ENCODE results near the gene ZNF576.

The ZNF576 gene

DNA sequence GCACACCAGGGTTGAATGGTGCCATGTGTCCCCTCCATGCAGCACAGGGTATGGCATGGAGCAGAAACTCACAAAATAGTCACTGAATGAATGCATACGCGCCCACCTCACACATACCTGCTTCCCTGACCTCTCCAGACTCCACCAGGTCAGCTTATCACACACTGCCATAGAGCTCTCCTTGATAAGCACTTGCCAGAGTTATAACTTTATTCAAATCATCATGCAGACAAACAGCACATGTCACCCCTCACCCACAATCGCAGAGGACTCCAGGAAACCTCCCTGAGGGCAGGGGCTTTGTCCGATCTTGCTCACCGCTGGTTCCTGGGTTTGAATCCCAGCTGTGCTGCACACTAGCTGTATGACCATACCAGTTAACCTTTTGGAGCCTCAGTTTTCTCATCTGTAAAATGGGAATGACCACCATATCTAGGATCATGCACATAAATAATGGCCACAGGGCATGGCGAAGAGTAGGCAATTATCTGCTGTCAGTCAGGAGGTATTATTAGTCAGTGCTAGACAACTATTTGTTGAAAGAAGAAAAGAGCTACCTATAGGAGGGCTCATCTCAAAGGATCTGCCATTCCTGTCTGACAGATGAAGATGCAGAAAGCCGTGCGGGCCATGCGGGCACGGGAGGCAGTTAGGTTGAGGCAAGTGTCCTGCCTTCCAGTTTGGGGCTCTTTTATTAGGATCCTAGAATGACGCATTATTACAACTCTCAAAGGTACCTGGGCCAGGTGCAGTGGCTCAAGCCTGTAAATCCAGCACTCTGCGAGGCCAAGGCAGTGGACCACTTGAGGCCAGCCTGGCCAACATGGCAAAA is 35.0 kb upstream of the ZNF576 start:
- Histone ChIP-seq H3K36me3 (ENCODE audit: insufficient read depth, low read length) (peaks cover 4% of the 10 kb centered on the region), H3K9me3 (ENCODE audit: low read length) (no peaks in the 10 kb centered on the region), H3K27ac (ENCODE audit: low read depth, low read length) (no peak overlapping the region), H3K4me1 (ENCODE audit: insufficient read depth, low read length) (peaks cover 16% of the 10 kb centered on the region), H3K9ac (ENCODE audit: low read length) (no peak overlapping the region), H3K27me3 (ENCODE audit: control insufficient read depth in 1 of 2, insufficient read depth in 2 of 2, low read length in 2 of 2) (no peaks in the 10 kb centered on the region), H3K4me3 (ENCODE audit: low read depth in 1 of 2, low read length in 2 of 2) (no peak overlapping the region)

DNA sequence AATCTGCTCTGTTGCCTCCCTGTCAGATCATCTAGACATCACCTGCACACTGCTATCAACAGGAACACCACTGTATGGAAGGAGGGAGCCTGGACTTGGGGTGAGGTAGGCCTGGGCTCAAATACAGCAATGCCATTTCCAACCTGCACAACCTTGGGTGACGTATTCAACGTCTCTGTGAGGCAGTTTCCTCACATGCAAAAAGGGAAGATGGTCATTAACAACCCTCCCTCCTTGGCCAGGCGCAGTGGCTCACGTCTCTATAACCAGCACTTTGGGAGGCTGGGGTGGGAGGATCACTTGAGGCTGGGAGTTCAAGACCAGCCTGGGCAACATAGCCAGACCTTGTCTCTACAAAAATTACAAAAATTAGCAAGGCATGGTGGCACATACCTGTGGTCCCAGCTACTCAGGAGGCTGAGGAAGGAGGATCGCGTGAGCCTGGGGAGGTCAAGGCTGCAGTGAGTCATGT is 34.1 kb upstream of the ZNF576 start:
- no peaks in the 10 kb centered on the region for H3K27me3 ChIP-seq (ENCODE audit: control insufficient read depth in 1 of 2, insufficient read depth in 2 of 2, low read length in 2 of 2)
- H3K4me1 ChIP-seq (ENCODE audit: insufficient read depth, low read length): peaks cover 16% of the 10 kb centered on the region
- H3K9me3 ChIP-seq (ENCODE audit: low read length): no peaks in the 10 kb centered on the region
- H3K27ac ChIP-seq (ENCODE audit: low read depth, low read length): no peak overlapping the region
- H3K9ac ChIP-seq (ENCODE audit: low read length): no peak overlapping the region
- H3K4me3 ChIP-seq (ENCODE audit: low read depth in 1 of 2, low read length in 2 of 2): no peak overlapping the region
- H3K36me3 ChIP-seq (ENCODE audit: insufficient read depth, low read length): peaks cover 2% of the 10 kb centered on the region

DNA sequence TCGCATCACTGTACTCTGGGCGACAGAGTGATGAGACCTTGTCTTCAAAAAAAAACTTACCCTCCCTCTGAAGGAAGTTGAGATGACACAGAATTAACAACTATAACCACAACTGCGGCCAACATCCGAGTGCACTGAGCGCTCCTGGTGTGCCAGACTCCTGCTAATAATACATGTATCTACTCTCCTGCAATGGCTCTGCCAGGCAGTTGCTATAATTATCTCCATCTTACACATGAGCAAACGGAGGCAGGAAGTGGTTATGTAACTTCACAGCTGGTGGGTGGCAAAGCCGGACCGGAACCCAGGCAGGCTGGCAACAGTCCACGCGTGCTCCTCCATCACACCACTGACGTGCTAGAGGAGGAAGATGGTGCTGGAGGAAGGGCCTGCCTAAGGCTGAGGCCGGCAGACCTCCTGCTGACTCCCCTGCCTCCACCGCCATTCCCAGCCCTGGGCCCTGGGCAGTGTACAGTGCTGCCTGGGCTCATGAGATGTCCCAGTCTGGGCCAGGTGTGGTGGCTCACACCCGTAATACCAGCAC is 33.6 kb upstream of the ZNF576 start:
- no peak overlapping the region for H3K4me3 ChIP-seq (ENCODE audit: low read depth in 1 of 2, low read length in 2 of 2)
- H3K4me1 ChIP-seq (ENCODE audit: insufficient read depth, low read length): peaks cover 16% of the 10 kb centered on the region
- H3K27ac ChIP-seq (ENCODE audit: low read depth, low read length): no peak overlapping the region
- no peaks in the 10 kb centered on the region for H3K27me3 ChIP-seq (ENCODE audit: control insufficient read depth in 1 of 2, insufficient read depth in 2 of 2, low read length in 2 of 2)
- H3K9me3 ChIP-seq (ENCODE audit: low read length): no peaks in the 10 kb centered on the region
- no peak overlapping the region for H3K9ac ChIP-seq (ENCODE audit: low read length)
- H3K36me3 ChIP-seq (ENCODE audit: insufficient read depth, low read length): no peaks in the 10 kb centered on the region

DNA sequence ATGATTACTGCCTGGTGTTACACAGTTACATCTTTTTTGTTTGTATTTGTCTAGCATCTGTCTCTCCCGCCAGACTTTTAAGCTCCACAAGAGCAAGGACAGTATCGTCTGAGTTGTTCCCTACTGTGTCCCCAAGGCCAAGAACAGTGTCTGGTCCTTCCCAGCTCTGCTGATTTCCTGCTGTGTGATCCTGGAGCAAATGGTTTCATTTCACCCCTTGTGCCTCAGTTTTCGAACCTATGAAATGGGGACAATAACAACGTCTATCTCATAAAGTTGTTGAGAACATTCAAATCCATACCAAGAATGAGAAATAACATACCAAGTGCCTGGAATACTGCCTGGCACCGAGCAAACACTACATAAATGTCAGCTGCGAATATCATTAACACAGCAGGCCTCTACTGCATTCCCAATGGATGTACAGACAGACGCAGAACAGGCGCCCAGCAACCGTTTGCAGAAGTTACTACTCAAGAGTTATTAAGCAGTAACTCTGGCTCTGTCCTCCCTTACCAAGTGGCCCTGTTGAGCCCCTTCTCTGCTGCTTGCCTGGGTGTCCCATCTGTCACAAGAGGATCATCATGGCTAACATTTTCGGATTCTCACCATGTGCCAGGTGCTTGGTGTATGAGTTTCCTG is 32.5 kb upstream of the ZNF576 start:
- Histone ChIP-seq H3K9me3 (ENCODE audit: low read length) (no peaks in the 10 kb centered on the region), H3K4me3 (ENCODE audit: low read depth in 1 of 2, low read length in 2 of 2) (no peak overlapping the region), H3K36me3 (ENCODE audit: insufficient read depth, low read length) (no peaks in the 10 kb centered on the region), H3K27ac (ENCODE audit: low read depth, low read length) (no peak overlapping the region), H3K27me3 (ENCODE audit: control insufficient read depth in 1 of 2, insufficient read depth in 2 of 2, low read length in 2 of 2) (no peaks in the 10 kb centered on the region), H3K9ac (ENCODE audit: low read length) (no peak overlapping the region), H3K4me1 (ENCODE audit: insufficient read depth, low read length) (peaks cover 16% of the 10 kb centered on the region)

DNA sequence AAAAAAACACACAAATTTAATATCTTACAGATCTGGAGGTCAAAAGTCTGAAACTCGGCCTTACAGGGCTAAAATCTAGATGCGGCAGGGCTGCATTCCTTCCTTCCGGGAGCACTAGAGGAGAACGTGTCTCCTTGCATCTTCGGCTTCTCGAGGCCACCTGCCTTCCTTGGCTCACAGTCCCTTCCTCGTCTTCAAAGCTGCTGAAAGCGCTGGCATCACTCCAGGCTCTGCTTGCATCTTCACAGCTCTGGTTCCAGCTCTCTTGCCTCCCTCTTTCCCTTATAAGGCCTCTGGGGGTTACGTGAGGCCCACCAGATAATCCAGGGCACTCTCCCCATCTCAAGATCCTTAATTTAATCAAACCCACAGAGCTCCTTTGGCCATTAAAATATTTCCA is 31.6 kb upstream of the ZNF576 start:
- Histone ChIP-seq H3K4me1 (ENCODE audit: insufficient read depth, low read length) (peaks cover 16% of the 10 kb centered on the region), H3K36me3 (ENCODE audit: insufficient read depth, low read length) (no peaks in the 10 kb centered on the region), H3K4me3 (ENCODE audit: low read depth in 1 of 2, low read length in 2 of 2) (no peak overlapping the region), H3K9ac (ENCODE audit: low read length) (no peak overlapping the region), H3K9me3 (ENCODE audit: low read length) (no peaks in the 10 kb centered on the region), H3K27me3 (ENCODE audit: control insufficient read depth in 1 of 2, insufficient read depth in 2 of 2, low read length in 2 of 2) (no peaks in the 10 kb centered on the region), H3K27ac (ENCODE audit: low read depth, low read length) (no peak overlapping the region)

DNA sequence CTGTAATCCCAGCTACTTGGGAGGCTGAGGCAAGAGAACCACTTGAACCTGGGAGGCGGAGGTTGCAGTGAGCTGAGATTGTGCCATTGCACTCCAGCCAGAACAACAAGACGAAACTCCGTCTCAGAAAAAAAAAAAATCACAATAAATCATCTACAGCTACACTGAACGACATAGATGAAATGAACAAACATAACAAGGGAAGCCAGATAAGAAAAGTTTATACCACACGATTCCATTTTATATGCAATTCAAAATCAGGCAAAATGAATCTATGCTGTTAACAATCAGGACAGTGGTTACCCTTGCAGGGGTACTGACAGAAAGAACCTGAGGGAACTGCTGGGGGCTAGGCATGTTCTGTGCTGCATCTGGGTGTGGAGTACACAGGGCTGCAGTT is 26.7 kb upstream of the ZNF576 start:
- peaks cover 4% of the 10 kb centered on the region for H3K4me1 ChIP-seq (ENCODE audit: insufficient read depth, low read length)
- no peaks in the 10 kb centered on the region for H3K27me3 ChIP-seq (ENCODE audit: control insufficient read depth in 1 of 2, insufficient read depth in 2 of 2, low read length in 2 of 2)
- no peaks in the 10 kb centered on the region for H3K9me3 ChIP-seq (ENCODE audit: low read length)
- H3K27ac ChIP-seq (ENCODE audit: low read depth, low read length): no peak overlapping the region
- no peak overlapping the region for H3K4me3 ChIP-seq (ENCODE audit: low read depth in 1 of 2, low read length in 2 of 2)
- no peak overlapping the region for H3K9ac ChIP-seq (ENCODE audit: low read length)
- H3K36me3 ChIP-seq (ENCODE audit: insufficient read depth, low read length): peaks cover 8% of the 10 kb centered on the region

DNA sequence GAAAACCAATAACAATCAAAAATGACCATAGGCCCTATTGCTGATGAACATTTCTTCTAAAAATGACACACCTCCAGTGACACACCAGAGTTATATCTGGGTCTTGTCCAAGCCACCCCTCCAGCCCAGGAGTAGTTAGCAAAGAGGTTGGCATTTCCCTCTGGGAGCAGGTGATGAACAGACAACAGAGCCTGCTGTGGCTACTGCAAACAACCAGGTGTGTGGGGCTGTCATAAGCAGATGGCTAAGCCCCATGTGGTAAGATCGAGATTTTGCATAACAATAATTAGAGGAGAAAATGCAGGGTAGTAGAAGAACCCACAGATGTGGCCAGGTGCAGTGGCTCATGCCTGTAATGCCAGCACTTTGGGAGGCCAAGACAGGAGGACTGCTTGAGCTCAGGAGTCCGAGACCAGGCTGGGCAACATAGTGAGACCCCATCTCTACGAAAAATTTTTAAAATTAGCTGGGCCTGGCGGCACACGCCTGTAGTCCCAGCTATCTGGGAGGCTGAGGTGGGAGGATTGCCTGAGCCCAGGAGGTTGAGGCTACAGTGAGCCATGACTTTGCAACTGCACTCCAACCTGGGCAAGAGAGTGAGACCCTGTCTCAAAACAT is 26.1 kb upstream of the ZNF576 start:
- no peaks in the 10 kb centered on the region for H3K27me3 ChIP-seq (ENCODE audit: control insufficient read depth in 1 of 2, insufficient read depth in 2 of 2, low read length in 2 of 2)
- peaks cover 8% of the 10 kb centered on the region for H3K4me1 ChIP-seq (ENCODE audit: insufficient read depth, low read length)
- H3K9me3 ChIP-seq (ENCODE audit: low read length): no peaks in the 10 kb centered on the region
- H3K9ac ChIP-seq (ENCODE audit: low read length): no peak overlapping the region
- H3K36me3 ChIP-seq (ENCODE audit: insufficient read depth, low read length): peaks cover 8% of the 10 kb centered on the region
- H3K4me3 ChIP-seq (ENCODE audit: low read depth in 1 of 2, low read length in 2 of 2): no peak overlapping the region
- H3K27ac ChIP-seq (ENCODE audit: low read depth, low read length): no peak overlapping the region

DNA sequence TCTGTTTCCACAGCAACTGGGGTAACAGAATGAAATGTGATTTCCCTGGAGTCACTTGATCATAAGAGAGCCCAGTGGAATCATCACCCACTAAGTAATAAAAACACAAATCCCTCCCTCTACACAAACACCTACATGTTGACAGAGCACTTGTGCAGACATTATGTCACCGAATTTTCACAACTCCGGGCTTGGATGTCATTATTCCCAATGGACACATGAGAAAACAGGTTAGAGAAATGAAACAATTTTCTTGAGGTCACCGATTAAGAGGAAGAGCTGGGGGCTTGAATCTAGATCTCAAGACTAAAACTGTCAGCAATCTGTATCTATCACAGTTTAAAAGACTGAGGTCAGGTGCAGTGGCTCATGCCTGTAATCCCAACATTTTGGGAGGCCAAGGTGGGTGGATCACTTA is 24.2 kb upstream of the ZNF576 start:
- Histone ChIP-seq H3K9ac (ENCODE audit: low read length) (no peak overlapping the region), H3K9me3 (ENCODE audit: low read length) (no peaks in the 10 kb centered on the region), H3K36me3 (ENCODE audit: insufficient read depth, low read length) (peaks cover 8% of the 10 kb centered on the region), H3K27ac (ENCODE audit: low read depth, low read length) (no peak overlapping the region), H3K4me1 (ENCODE audit: insufficient read depth, low read length) (peaks cover 14% of the 10 kb centered on the region), H3K27me3 (ENCODE audit: control insufficient read depth in 1 of 2, insufficient read depth in 2 of 2, low read length in 2 of 2) (no peaks in the 10 kb centered on the region), H3K4me3 (ENCODE audit: low read depth in 1 of 2, low read length in 2 of 2) (no peak overlapping the region)

DNA sequence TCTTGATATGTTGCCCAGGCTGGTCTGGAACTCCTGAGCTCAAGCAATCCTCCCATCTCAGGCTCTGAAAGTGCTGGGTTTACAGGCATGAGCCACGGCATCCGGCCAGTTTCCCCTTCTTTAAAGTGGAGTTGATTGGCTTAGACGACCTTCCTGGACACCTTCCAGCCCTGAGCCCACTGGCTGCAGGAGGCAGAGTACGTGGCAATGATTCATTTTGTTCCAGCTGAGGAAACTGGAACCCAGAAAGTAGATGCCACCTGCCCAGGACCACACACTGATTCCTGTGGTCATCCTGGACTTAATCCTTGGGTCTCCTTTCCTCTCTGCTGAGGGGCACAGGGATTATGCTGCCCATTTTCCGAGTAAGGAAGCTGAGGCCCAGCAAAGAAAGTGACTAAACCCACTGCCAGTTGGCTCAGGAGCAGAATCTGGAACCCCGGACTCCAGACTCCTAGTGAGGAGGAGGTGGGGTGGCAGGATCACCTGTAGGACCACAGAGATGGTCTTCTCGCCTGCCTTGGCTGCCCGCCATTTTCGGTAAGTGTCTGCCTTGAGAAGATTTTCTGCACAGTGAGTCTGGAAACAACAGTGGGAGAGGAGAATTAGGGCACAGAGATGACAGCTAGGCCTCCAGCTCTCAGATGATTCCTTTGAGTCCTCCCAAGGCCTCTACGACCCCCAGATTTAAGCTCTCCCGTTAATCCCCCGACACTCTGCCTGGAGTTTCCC is 21.8 kb upstream of the ZNF576 start:
- Histone ChIP-seq H3K27me3 (ENCODE audit: control insufficient read depth in 1 of 2, insufficient read depth in 2 of 2, low read length in 2 of 2) (no peaks in the 10 kb centered on the region), H3K4me1 (ENCODE audit: insufficient read depth, low read length) (peaks cover 14% of the 10 kb centered on the region), H3K9ac (ENCODE audit: low read length) (peak overlapping the region; percentile 92), H3K36me3 (ENCODE audit: insufficient read depth, low read length) (peaks cover 8% of the 10 kb centered on the region), H3K27ac (ENCODE audit: low read depth, low read length) (peak overlapping the region; percentile 62), H3K4me3 (ENCODE audit: low read depth in 1 of 2, low read length in 2 of 2) (peak overlapping the region; percentile 47 to 95), H3K9me3 (ENCODE audit: low read length) (no peaks in the 10 kb centered on the region)

DNA sequence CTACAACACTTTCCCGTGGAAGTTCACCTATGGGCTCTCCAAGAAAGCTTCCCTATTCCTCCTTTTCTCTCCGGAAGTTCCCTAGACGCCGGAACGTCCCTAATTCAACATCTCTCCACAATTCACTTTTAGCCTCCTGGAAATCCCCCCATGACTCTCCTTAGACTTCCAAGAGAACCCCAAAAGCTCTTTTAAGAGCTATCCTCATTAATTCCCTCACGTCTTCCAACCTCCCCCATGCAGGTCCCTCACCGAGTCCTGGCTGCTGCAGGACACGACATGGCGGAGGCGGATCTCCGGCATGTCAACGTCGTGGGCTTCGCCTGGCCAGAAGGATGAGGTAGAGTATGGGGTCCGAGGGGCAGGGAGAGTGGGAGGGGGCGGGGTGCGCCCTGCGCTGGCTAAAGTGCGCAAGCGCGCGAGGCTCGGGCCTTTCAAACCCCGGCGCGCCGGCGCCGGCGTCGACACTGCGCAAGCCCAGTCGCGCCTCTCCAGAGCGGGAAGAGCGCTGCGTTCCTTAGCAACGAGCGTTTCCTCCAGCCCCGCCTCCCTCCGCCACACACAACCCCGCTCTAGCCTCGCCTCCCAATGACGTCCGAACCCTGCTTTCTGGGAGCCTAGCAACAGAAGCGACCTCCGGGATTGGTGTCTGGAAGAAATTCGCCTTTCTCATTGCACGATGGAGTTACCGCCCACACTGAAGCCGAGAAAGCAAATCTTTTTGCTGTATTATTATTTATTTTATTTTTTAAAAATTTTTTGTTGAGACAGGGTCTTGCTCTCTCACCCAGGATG is 21.0 kb upstream of the ZNF576 start, which contains the start of the genes PINLYP and XRCC1:
Gene PINLYP (plus strand): TSS at position 646 of the 795 bp plus-strand sequence. CDS start 1,391 bp downstream, outside the sequence.
Gene XRCC1 (minus strand): TSS at position 372 of the 795 bp plus-strand sequence. CDS start 69 bp downstream, at position 303.
- Histone ChIP-seq H3K27ac (ENCODE audit: low read depth, low read length) (peak within 1 kb of the TSS; percentile 62), H3K36me3 (ENCODE audit: insufficient read depth, low read length) (peaks cover 8% of the 10 kb centered on the region), H3K27me3 (ENCODE audit: control insufficient read depth in 1 of 2, insufficient read depth in 2 of 2, low read length in 2 of 2) (no peaks in the 10 kb centered on the region), H3K9me3 (ENCODE audit: low read length) (no peaks in the 10 kb centered on the region), H3K9ac (ENCODE audit: low read length) (peak within 1 kb of the TSS; percentile 92), H3K4me1 (ENCODE audit: insufficient read depth, low read length) (peaks cover 18% of the 10 kb centered on the region), H3K4me3 (ENCODE audit: low read depth in 1 of 2, low read length in 2 of 2) (peak within 1 kb of the TSS; percentile 47 to 95)

Measured in muscle layer of colon (tissue), 2 donors.